ENCODE results near the gene FAR2. TPM values are rescaled to one million over a fixed set of nuclear protein-coding genes. Genes with fewer than 3 reads are reported as not detected.

The FAR2 gene
- polyA plus RNA-seq, 1 of the 3 experiments (the other 2 are of a cell fraction): 7.4 TPM

DNA sequence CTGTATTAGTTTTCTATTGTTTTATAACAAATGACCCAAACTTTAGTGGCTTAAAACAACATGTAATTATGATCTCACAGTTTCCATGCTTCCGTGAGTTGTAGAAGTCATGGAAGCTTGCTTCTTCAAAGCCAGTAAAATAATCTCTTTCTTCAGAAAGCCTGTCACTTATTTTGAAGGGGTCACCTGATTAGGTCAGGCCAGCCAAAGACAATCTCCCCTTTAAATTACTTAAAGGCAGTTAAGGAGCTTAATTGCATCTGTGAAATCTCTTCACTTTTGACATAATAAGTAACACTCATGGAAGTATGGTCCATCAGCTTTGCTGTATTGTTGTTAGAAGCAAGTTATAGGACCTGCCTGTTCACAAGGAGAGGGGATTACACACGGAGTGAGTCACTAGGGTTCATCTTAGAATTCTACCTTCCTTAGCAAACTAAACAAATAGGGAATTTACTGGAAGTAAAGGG is 89.8 kb downstream of the FAR2 start:
- Histone ChIP-seq H3K27ac (ENCODE audit: low read depth in 2 of 2, low read length in 1 of 2) (no peak overlapping the region), H3K4me1 (ENCODE audit: control insufficient read depth in 1 of 2, insufficient read depth in 2 of 2, low read depth in 1 of 2, low read length in 1 of 2) (peaks cover 18 to 32% of the 10 kb centered on the region in 2 experiments; a peak in 3 of 4 replicates), H3K9me3 (no peaks in the 10 kb centered on the region), H3K27me3 (ENCODE audit: insufficient read depth) (no peaks in the 10 kb centered on the region), H3K9ac (no peak overlapping the region), H3K4me2 (no peak overlapping the region), H2AFZ (ENCODE audit: low read depth) (no peak overlapping the region), H3K79me2 (ENCODE audit: insufficient read depth) (no peaks in the 10 kb centered on the region), H3F3A (replicated peaks; ENCODE audit: insufficient read depth) (peaks cover 4% of the 10 kb centered on the region), H3K36me3 (replicated peaks in 1 of 2; ENCODE audit: control insufficient read depth in 1 of 2, insufficient read depth in 2 of 2, low read length in 1 of 2) (no peaks in the 10 kb centered on the region), H4K20me1 (ENCODE audit: insufficient read depth) (no peaks in the 10 kb centered on the region), H3K9me2 (no peaks in the 10 kb centered on the region), H3K4me3 (ENCODE audit: low read depth in 2 of 2, low read length in 1 of 2) (no peak overlapping the region)
- CTCF ChIA-PET: interaction anchor here (0.7 to 1.5 kb wide), 2 partner anchors 13 to 79 kb away, joined by 3 to 6 read pairs; no protein-coding TSS in a partner anchor
- TF ChIP-seq RFX5 (IDR thresholded peaks at IDR 0.05; ENCODE audit: low read length) (no peak), EZH2phosphoT487 (IDR thresholded peaks at IDR 0.05; ENCODE audit: borderline replicate concordance, low read depth) (no peak), MEF2A (IDR thresholded peaks at IDR 0.05; ENCODE audit: borderline replicate concordance, low read depth) (no peak), SMC3 (IDR thresholded peaks at IDR 0.05; ENCODE audit: low read depth, low read length) (no peak), MXI1 (IDR thresholded peaks at IDR 0.05; ENCODE audit: low read depth, low read length) (no peak), YY1 (IDR thresholded peaks at IDR 0.05; ENCODE audit: low read depth) (no peak), ELF1 (IDR thresholded peaks at IDR 0.05) (no peak)
- DNase-seq: no peak
- 72% methylated on average over 2 of the region's 2 CpGs for WGBS (ENCODE audit: low lambda C conversion rate)
- POLR2A ChIA-PET: no interaction called here

DNA sequence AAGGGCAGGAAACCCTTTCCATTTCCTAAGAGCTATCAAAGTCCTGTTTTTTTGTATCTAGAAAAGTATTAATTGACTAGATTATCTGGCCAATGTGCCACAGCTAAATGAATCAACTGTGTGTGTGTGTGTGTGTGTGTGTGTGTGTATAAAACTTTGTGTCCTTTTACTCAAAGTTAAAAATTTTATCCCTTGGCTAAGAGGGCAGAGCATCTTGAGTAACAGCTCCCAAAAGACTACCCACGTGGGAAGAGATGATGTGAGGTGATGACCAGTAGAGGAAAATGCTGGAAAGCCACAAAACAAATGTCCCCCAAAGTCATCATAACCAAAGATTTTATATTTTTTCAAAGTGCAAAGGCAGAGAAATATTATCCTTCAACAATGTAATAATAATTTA is 90.3 kb downstream of the FAR2 start:
- H3K36me3 ChIP-seq (replicated peaks in 1 of 2; ENCODE audit: control insufficient read depth in 1 of 2, insufficient read depth in 2 of 2, low read length in 1 of 2): no peaks in the 10 kb centered on the region
- no peak overlapping the region for H3K9ac ChIP-seq
- ChIA-PET CTCF (interaction anchor here (0.7 to 1.5 kb wide), 2 partner anchors 13 to 78 kb away, joined by 3 to 6 read pairs; no protein-coding TSS in a partner anchor), POLR2A (no interaction called here)
- peaks cover 18 to 32% of the 10 kb centered on the region in 2 experiments; a peak in 3 of 4 replicates for H3K4me1 ChIP-seq (ENCODE audit: control insufficient read depth in 1 of 2, insufficient read depth in 2 of 2, low read depth in 1 of 2, low read length in 1 of 2)
- H3K4me2 ChIP-seq: no peak overlapping the region
- H3K4me3 ChIP-seq (ENCODE audit: low read depth in 2 of 2, low read length in 1 of 2): no peak overlapping the region
- no peaks in the 10 kb centered on the region for H3K79me2 ChIP-seq (ENCODE audit: insufficient read depth)
- no peaks in the 10 kb centered on the region for H4K20me1 ChIP-seq (ENCODE audit: insufficient read depth)
- 95% methylated on average over 1 of the region's 1 CpG for WGBS (ENCODE audit: low lambda C conversion rate)
- no peak for TF ChIP-seq MEF2A (IDR thresholded peaks at IDR 0.05; ENCODE audit: borderline replicate concordance, low read depth)
- no peak for TF ChIP-seq POLR2AphosphoS5 (IDR thresholded peaks at IDR 0.05; ENCODE audit: low read depth, low read length)
- no peak for TF ChIP-seq ELF1 (IDR thresholded peaks at IDR 0.05)
- TF ChIP-seq RXRA (IDR thresholded peaks at IDR 0.05; ENCODE audit: borderline replicate concordance, low read depth): no peak
- no peak for TF ChIP-seq RFX5 (IDR thresholded peaks at IDR 0.05; ENCODE audit: low read length)
- TF ChIP-seq RAD21 (IDR thresholded peaks at IDR 0.05; ENCODE audit: low read length): no peak
- no peak for TF ChIP-seq TCF12 (IDR thresholded peaks at IDR 0.05)
- TF ChIP-seq SIN3A (IDR thresholded peaks at IDR 0.05; ENCODE audit: borderline replicate concordance, low read depth, low read length): no peak
- no peak for TF ChIP-seq FOXJ3 (CRISPR knock-in tag; IDR thresholded peaks at IDR 0.05)
- TF ChIP-seq GATA2 (CRISPR knock-in tag; IDR thresholded peaks at IDR 0.05): no peak
- no peak for TF ChIP-seq REST (IDR thresholded peaks at IDR 0.05; ENCODE audit: low read depth, low read length)
- TF ChIP-seq, protein P1, sequence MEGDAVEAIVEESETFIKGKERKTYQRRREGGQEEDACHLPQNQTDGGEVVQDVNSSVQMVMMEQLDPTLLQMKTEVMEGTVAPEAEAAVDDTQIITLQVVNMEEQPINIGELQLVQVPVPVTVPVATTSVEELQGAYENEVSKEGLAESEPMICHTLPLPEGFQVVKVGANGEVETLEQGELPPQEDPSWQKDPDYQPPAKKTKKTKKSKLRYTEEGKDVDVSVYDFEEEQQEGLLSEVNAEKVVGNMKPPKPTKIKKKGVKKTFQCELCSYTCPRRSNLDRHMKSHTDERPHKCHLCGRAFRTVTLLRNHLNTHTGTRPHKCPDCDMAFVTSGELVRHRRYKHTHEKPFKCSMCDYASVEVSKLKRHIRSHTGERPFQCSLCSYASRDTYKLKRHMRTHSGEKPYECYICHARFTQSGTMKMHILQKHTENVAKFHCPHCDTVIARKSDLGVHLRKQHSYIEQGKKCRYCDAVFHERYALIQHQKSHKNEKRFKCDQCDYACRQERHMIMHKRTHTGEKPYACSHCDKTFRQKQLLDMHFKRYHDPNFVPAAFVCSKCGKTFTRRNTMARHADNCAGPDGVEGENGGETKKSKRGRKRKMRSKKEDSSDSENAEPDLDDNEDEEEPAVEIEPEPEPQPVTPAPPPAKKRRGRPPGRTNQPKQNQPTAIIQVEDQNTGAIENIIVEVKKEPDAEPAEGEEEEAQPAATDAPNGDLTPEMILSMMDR (IDR thresholded peaks at IDR 0.05): no peak
- no peak for TF ChIP-seq NFIC (IDR thresholded peaks at IDR 0.05; ENCODE audit: borderline replicate concordance)
- no peak for TF ChIP-seq TEAD4 (IDR thresholded peaks at IDR 0.05; ENCODE audit: borderline replicate concordance, insufficient read depth)
- no peak for TF ChIP-seq JUND (IDR thresholded peaks at IDR 0.05)
- H3K9me2 ChIP-seq: no peaks in the 10 kb centered on the region
- no peak overlapping the region for H2AFZ ChIP-seq (ENCODE audit: low read depth)
- H3F3A ChIP-seq (replicated peaks; ENCODE audit: insufficient read depth): peaks cover 4% of the 10 kb centered on the region
- H3K9me3 ChIP-seq: no peaks in the 10 kb centered on the region
- no peaks in the 10 kb centered on the region for H3K27me3 ChIP-seq (ENCODE audit: insufficient read depth)
- DNase-seq: no peak
- no peak overlapping the region for H3K27ac ChIP-seq (ENCODE audit: low read depth in 2 of 2, low read length in 1 of 2)
